Esophagus muscularis mucosa (tissue), 3 donors: ENCODE measurements around the gene JADE2.

ENCODE experiments used
- CTCF ChIP-seq, 3 experiments: fragments of 200-600 bp in 2 of 3; fragments of 450-650 bp in 1 of 3; sonication (generic) in 2 of 3; IDR thresholded peaks; one replicate each; pipeline ENCODE4 v1.5.1; 2017 to 2019; ENCODE audit warnings: antibody characterized with exemption in 3 of 3, mild to moderate bottlenecking in 2 of 3, moderate library complexity in 1 of 3
- POLR2A ChIP-seq: fragments of 450-650 bp; IDR thresholded peaks from one replicate; pipeline ENCODE4 v1.6.1; 2017; ENCODE audit warnings: antibody characterized with exemption, moderate library complexity, mild to moderate bottlenecking, low read depth
- POLR2AphosphoS5 ChIP-seq, 2 donors: sonication (generic); formaldehyde crosslinking; IDR thresholded peaks; one replicate each; pipeline ENCODE4 v1.6.1; 2017; ENCODE audit warnings: antibody characterized with exemption in 2 of 2

GRCh38 chr5:134493461-134494055 lies 31.9 kb upstream of the JADE2 start:
- TF ChIP-seq POLR2AphosphoS5 (IDR thresholded peaks at IDR 0.05), result no peak
- TF ChIP-seq CTCF (IDR thresholded peaks at IDR 0.05), result no peak
- TF ChIP-seq POLR2A, result no peak
